ENCODE results near the gene LMF2. TPM values are rescaled to one million over a fixed set of nuclear protein-coding genes. Genes with fewer than 3 reads are reported as not detected.
"Not testable (repeated sequence)": the region's sequence is repeated elsewhere in the genome, so short reads cannot be mapped to it uniquely, and the experiment has no call there.

LMF2 gene
- total RNA-seq, 3 donors from 2014 or later = 35.7 to 54.9 (median 39.5) TPM

GRCh38 chr22:50522806-50523438 is 15.4 kb upstream of the LMF2 start:
- Histone ChIP-seq H3K4me3 (no peak overlapping the region), H3K27me3 (no peaks in the 10 kb centered on the region), H3K27ac (no peak overlapping the region), H3K9me3 (no peaks in the 10 kb centered on the region), H3K4me1 (peaks cover 10 to 12% of the 10 kb centered on the region in 2 donors), H3K36me3 (peaks cover 13% of the 10 kb centered on the region)
- no peak for DNase-seq (ENCODE audit: low spot score in 2 of 2)
- TF ChIP-seq POLR2AphosphoS5 (IDR thresholded peaks at IDR 0.05) = no peak
- TF ChIP-seq CTCF (IDR thresholded peaks at IDR 0.05) = no peak
- no peak for TF ChIP-seq POLR2A (IDR thresholded peaks at IDR 0.05)
- intact Hi-C loops (cut with DNase I; ENCODE audit: low total_unique reads) = loop anchor here (1.0 kb wide), 1 partner anchor 81 kb away; no protein-coding TSS in a partner anchor

- intact Hi-C loops (cut with DNase I; ENCODE audit: low total_unique reads) = no loop called here
- no peak for DNase-seq (ENCODE audit: low spot score in 2 of 2)
- TF ChIP-seq POLR2AphosphoS5 (IDR thresholded peaks at IDR 0.05) (no peak), CTCF (IDR thresholded peaks at IDR 0.05) (no peak), POLR2A (IDR thresholded peaks at IDR 0.05) (no peak)
- Histone ChIP-seq H3K27me3 (no peaks in the 10 kb centered on the region), H3K36me3 (peaks cover 13% of the 10 kb centered on the region), H3K27ac (no peak overlapping the region), H3K9me3 (no peaks in the 10 kb centered on the region), H3K4me1 (peaks cover 10 to 12% of the 10 kb centered on the region in 2 donors), H3K4me3 (no peak overlapping the region)
These were observed 14.8 kb upstream of the LMF2 start for GRCh38 chr22:50522208-50522805.

- intact Hi-C loops (cut with DNase I; ENCODE audit: low total_unique reads) = no loop called here
- Histone ChIP-seq H3K27me3 (no peaks in the 10 kb centered on the region), H3K36me3 (peaks cover 13% of the 10 kb centered on the region), H3K27ac (no peak overlapping the region), H3K4me3 (no peak overlapping the region), H3K4me1 (peaks cover 10 to 11% of the 10 kb centered on the region in 2 donors), H3K9me3 (no peaks in the 10 kb centered on the region)
- TF ChIP-seq POLR2AphosphoS5 (IDR thresholded peaks at IDR 0.05) (no peak), CTCF (IDR thresholded peaks at IDR 0.05) (no peak), POLR2A (IDR thresholded peaks at IDR 0.05) (no peak)
- DNase-seq (ENCODE audit: low spot score in 2 of 2) = no peak
These were observed 14.2 kb upstream of the LMF2 start for GRCh38 chr22:50521710-50522109.

- DNase-seq (ENCODE audit: low spot score in 2 of 2) = no peak
- Histone ChIP-seq H3K4me3 (no peak overlapping the region), H3K9me3 (no peaks in the 10 kb centered on the region), H3K27me3 (no peaks in the 10 kb centered on the region), H3K4me1 (peaks cover 8 to 10% of the 10 kb centered on the region in 2 donors), H3K36me3 (peaks cover 13% of the 10 kb centered on the region), H3K27ac (no peak overlapping the region)
- intact Hi-C loops (cut with DNase I; ENCODE audit: low total_unique reads) = no loop called here
- TF ChIP-seq POLR2A (IDR thresholded peaks at IDR 0.05) (no peak), POLR2AphosphoS5 (IDR thresholded peaks at IDR 0.05) (no peak), CTCF (IDR thresholded peaks at IDR 0.05) (no peak)
These were observed 13.4 kb upstream of the LMF2 start for GRCh38 chr22:50520826-50521453.

GRCh38 chr22:50520184-50520583 is 12.7 kb upstream of the LMF2 start:
- DNase-seq (ENCODE audit: low spot score in 2 of 2); H3K27ac ChIP-seq; H3K4me1 ChIP-seq; intact Hi-C loops (cut with DNase I; ENCODE audit: low total_unique reads); H3K27me3 ChIP-seq; H3K4me3 ChIP-seq; H3K9me3 ChIP-seq: not testable (repeated sequence)
- H3K36me3 ChIP-seq = peaks cover 13% of the 10 kb centered on the region

Data from breast epithelium (tissue), 4 donors.